GM15510 (cell line): ENCODE measurements around the gene NDUFS4.

Experiments
- POLR2A ChIP-seq: IDR thresholded peaks from 3 replicates; pipeline ENCODE4 v1.6.1; 2011; ENCODE audit warnings: borderline replicate concordance; ENCODE audit not compliant: insufficient read length; ENCODE audit errors: extremely low read depth

NDUFS4 gene

GRCh38 chr5:53691014-53691413 lies 130.6 kb downstream of the NDUFS4 start:
- TF ChIP-seq POLR2A, result no peak

GRCh38 chr5:53694520-53695022 lies 134.1 kb downstream of the NDUFS4 start:
- no peak for TF ChIP-seq POLR2A

GRCh38 chr5:53712327-53712726 lies 151.9 kb downstream of the NDUFS4 start:
- TF ChIP-seq POLR2A, result no peak

- TF ChIP-seq POLR2A, result no peak
These were observed 153.7 kb downstream of the NDUFS4 start for GRCh38 chr5:53713978-53714666.

GRCh38 chr5:53714667-53715010 lies 154.2 kb downstream of the NDUFS4 start:
- no peak for TF ChIP-seq POLR2A

- TF ChIP-seq POLR2A, result no peak
These were observed 165.7 kb downstream of the NDUFS4 start for GRCh38 chr5:53726121-53726520.

GRCh38 chr5:53730943-53731342 lies 170.5 kb downstream of the NDUFS4 start:
- TF ChIP-seq POLR2A, result no peak
